Osteocyte (in vitro differentiated cells): ENCODE measurements around the gene CHAC1. TPM values are rescaled to one million over a fixed set of nuclear protein-coding genes. Genes with fewer than 3 reads are reported as not detected.

Experiments used
- DNase-seq: peaks from one replicate; pipeline ENCODE4 v3.0.0; 2021; ENCODE audit warnings: mixed read lengths; ENCODE audit not compliant: unreplicated experiment; ENCODE audit errors: extremely low spot score
- H3K27ac Mint-ChIP-seq: one replicate; pipeline ENCODE4 v1.8.0; 2021; ENCODE audit warnings: mild to moderate bottlenecking, mixed read lengths; ENCODE audit not compliant: unreplicated experiment
- H3K27me3 Mint-ChIP-seq: one replicate; pipeline ENCODE4 v1.8.0; 2021; ENCODE audit warnings: mixed read lengths; ENCODE audit not compliant: unreplicated experiment
- H3K36me3 Mint-ChIP-seq: one replicate; pipeline ENCODE4 v1.8.0; 2021; ENCODE audit warnings: mixed read lengths; ENCODE audit not compliant: unreplicated experiment
- H3K4me1 Mint-ChIP-seq: one replicate; pipeline ENCODE4 v1.8.0; 2021; ENCODE audit warnings: mixed read lengths; ENCODE audit not compliant: unreplicated experiment
- H3K4me3 Mint-ChIP-seq: one replicate; pipeline ENCODE4 v1.8.0; 2021; ENCODE audit warnings: mild to moderate bottlenecking, moderate library complexity, mixed read lengths; ENCODE audit not compliant: unreplicated experiment
- H3K9me3 Mint-ChIP-seq: one replicate; pipeline ENCODE4 v1.8.0; 2021; ENCODE audit warnings: mixed read lengths; ENCODE audit not compliant: unreplicated experiment
- total RNA-seq: library from RNA; stranded (reverse); gene quantifications from 2 replicates; pipeline ENCODE4 v1.2.1, GENCODE V29; 2021
- TF ChIP-seq, protein P1 (sequence below): fragments of 200-600 bp; sonication (generic); IDR thresholded peaks from 2 replicates; pipeline ENCODE4 v1.5.0; 2021; ENCODE audit warnings: antibody characterized with exemption, mild to moderate bottlenecking, moderate library complexity

Gene CHAC1
- total RNA-seq, 1 donor from 2014 or later = 33.3 TPM

DNA sequence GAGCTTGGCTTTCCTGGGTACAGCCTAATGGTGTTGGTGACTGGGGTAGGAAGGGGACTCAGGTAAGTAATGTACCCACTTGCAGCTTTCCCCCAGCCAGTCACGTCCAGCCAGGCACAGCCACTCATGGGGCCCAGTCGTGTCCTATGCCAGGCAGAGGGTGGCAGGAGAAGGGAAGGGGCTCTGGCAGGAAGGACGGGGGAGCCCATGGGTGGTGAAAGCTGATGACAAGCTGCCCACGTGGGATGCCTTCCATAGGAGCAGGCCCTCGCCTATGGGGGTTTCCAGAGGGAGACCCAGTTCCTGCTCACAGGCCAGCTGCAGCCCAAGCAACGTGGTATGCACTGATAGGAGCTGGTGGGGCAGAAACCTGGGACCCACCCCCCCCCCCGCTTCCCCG lies 10.7 kb downstream of the CHAC1 start:
- Mint-ChIP-seq H3K27me3 (no peaks in the 10 kb centered on the region), H3K27ac (no peak overlapping the region), H3K4me1 (peaks cover 25% of the 10 kb centered on the region), H3K9me3 (no peaks in the 10 kb centered on the region), H3K4me3 (no peak overlapping the region), H3K36me3 (no peaks in the 10 kb centered on the region)
- no peak for DNase-seq
- TF ChIP-seq, protein P1, sequence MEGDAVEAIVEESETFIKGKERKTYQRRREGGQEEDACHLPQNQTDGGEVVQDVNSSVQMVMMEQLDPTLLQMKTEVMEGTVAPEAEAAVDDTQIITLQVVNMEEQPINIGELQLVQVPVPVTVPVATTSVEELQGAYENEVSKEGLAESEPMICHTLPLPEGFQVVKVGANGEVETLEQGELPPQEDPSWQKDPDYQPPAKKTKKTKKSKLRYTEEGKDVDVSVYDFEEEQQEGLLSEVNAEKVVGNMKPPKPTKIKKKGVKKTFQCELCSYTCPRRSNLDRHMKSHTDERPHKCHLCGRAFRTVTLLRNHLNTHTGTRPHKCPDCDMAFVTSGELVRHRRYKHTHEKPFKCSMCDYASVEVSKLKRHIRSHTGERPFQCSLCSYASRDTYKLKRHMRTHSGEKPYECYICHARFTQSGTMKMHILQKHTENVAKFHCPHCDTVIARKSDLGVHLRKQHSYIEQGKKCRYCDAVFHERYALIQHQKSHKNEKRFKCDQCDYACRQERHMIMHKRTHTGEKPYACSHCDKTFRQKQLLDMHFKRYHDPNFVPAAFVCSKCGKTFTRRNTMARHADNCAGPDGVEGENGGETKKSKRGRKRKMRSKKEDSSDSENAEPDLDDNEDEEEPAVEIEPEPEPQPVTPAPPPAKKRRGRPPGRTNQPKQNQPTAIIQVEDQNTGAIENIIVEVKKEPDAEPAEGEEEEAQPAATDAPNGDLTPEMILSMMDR = no peak

DNA sequence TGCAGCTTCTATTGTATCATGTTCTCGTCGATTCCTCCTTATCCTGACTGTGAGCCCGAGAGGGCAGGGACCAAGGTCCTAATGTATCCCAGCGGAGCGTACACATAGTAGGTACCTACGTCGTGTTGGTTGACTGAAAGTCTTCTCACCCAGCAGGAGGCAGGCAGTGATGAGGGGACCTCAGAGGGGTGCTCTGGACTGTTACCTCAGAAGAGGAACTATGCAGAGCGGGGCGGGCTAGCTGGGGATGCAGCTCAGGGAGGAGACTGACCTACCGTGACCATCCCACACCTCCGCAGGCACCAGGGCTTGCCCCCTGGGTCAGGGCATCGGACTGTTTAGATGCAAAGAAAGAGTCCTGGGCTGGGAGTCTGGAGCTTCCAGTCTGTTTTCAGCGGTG lies 11.4 kb downstream of the CHAC1 start:
- no peak for DNase-seq
- no peaks in the 10 kb centered on the region for H3K27me3 Mint-ChIP-seq
- peaks cover 20% of the 10 kb centered on the region for H3K4me1 Mint-ChIP-seq
- H3K36me3 Mint-ChIP-seq = no peaks in the 10 kb centered on the region
- no peak overlapping the region for H3K4me3 Mint-ChIP-seq
- H3K27ac Mint-ChIP-seq = no peak overlapping the region
- H3K9me3 Mint-ChIP-seq = no peaks in the 10 kb centered on the region
- TF ChIP-seq, protein P1 = no peak

DNA sequence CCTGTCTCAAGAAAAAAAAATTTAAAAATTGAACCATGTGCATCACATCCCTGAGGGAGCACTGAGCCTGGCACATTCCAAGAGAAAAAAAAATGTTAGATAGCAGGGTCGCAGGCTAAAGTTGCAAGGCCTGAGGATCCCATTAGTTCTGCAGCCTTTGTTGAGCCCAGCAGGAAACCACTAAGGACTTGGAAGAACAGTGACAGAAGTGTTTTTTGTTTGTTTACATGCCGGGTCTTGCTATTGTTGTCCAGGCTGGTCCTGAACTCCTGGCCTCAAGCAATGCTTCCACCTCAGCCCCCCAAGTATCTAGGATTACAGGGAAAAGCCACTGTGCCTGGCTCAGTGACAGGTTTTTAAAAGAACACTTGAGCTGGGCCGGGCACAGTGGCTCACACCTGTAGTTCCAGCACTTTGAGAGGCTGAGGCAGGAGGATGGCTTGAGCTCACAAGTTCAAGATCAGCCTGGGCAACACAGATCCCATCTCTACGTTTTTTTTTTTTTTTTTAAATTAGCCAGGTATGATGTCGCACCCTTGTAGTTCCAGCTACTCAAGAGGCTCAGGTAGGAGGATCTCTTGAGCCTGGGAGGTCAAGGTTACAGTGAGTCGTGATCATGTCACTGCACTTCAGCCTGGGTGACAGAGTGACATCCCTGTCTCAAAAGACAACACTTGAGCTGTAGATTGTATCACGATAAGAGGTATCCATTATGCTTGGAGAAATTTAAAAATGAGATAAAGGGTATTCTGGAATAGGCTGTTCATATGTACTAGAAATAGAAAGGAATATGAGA lies 15.2 kb downstream of the CHAC1 start:
- Mint-ChIP-seq H3K4me3 (no peak overlapping the region), H3K27ac (no peak overlapping the region), H3K36me3 (no peaks in the 10 kb centered on the region), H3K27me3 (no peaks in the 10 kb centered on the region), H3K9me3 (no peaks in the 10 kb centered on the region), H3K4me1 (peaks cover 8% of the 10 kb centered on the region)
- TF ChIP-seq, protein P1 = no peak
- DNase-seq = no peak

DNA sequence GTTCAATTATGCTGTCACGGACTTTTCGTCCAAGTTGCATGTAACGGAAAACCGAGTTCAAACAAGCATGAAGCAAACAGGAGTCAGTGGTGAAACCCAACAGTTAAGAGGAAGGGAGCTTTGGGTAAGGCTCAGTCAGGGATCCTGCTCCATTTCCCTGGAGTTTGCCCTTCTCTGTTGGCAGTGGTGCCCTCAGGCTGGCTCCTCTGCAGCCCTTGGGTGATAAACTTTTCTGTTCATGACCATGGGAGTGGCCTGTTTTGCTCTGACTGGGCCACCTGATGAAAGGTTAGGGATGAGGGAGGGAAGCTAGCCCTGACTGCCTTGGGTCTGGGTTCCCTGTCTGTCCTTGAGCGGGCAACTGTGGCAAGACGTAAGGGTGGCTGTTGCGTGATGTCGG lies 16.1 kb downstream of the CHAC1 start:
- H3K36me3 Mint-ChIP-seq = no peaks in the 10 kb centered on the region
- no peaks in the 10 kb centered on the region for H3K27me3 Mint-ChIP-seq
- DNase-seq = no peak
- TF ChIP-seq, protein P1 = no peak
- peaks cover 8% of the 10 kb centered on the region for H3K4me1 Mint-ChIP-seq
- no peaks in the 10 kb centered on the region for H3K9me3 Mint-ChIP-seq
- H3K4me3 Mint-ChIP-seq = no peak overlapping the region
- no peak overlapping the region for H3K27ac Mint-ChIP-seq

DNA sequence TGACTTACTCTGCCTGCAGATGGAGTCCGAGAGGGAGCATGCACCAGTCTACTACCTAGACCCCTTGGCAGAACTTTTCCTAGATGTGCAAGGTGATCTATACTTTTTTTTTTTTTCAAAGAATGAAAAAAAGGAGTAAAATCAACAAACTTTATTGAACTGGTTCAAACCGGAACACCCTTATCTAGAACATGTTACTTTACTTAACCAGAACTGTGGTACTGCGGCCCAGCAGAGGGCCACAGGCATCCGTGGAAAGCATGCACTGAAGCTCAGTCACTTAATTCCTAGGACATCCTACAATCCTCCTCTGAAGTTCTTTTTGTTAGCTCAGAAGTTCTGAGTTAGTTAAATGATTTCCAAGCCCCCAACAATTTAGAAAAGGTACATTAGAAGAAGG lies 21.6 kb downstream of the CHAC1 start:
- Mint-ChIP-seq H3K36me3 (peaks cover 19% of the 10 kb centered on the region), H3K9me3 (no peaks in the 10 kb centered on the region), H3K4me3 (no peak overlapping the region), H3K4me1 (peaks cover 15% of the 10 kb centered on the region), H3K27ac (no peak overlapping the region), H3K27me3 (no peaks in the 10 kb centered on the region)
- no peak for DNase-seq
- TF ChIP-seq, protein P1 = no peak
